Measurements from ENCODE around the gene ACAA2.
A peak's percentile ranks its signal among the peaks of the same experiment; 100 is the strongest.

Gene ACAA2

DNA sequence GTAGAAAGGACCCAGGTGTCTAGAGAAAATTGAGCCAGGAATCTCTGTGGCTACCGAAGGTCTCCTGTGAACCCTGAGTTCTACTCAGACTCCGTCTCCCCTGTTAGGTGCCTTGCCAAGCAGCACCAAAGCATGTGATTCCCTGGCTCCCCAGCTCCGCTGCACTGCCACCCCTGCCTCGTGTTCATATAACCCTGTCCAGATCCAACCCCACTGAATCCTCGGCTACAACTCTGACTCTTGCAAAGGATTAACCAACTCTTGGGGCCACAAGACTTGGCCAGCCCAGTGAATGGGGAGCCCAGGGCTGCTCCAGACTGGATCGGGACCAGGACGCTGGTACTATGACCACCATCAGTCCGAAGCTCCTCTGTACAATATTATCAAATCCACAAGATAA, 37.3 kb upstream of the ACAA2 start:
- no peak for TF ChIP-seq ZFX (IDR thresholded peaks at IDR 0.05; ENCODE audit: borderline replicate concordance)
- TF ChIP-seq, protein P1, sequence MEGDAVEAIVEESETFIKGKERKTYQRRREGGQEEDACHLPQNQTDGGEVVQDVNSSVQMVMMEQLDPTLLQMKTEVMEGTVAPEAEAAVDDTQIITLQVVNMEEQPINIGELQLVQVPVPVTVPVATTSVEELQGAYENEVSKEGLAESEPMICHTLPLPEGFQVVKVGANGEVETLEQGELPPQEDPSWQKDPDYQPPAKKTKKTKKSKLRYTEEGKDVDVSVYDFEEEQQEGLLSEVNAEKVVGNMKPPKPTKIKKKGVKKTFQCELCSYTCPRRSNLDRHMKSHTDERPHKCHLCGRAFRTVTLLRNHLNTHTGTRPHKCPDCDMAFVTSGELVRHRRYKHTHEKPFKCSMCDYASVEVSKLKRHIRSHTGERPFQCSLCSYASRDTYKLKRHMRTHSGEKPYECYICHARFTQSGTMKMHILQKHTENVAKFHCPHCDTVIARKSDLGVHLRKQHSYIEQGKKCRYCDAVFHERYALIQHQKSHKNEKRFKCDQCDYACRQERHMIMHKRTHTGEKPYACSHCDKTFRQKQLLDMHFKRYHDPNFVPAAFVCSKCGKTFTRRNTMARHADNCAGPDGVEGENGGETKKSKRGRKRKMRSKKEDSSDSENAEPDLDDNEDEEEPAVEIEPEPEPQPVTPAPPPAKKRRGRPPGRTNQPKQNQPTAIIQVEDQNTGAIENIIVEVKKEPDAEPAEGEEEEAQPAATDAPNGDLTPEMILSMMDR (IDR thresholded peaks at IDR 0.05), result no peak
- H3K27ac ChIP-seq, result no peak overlapping the region

DNA sequence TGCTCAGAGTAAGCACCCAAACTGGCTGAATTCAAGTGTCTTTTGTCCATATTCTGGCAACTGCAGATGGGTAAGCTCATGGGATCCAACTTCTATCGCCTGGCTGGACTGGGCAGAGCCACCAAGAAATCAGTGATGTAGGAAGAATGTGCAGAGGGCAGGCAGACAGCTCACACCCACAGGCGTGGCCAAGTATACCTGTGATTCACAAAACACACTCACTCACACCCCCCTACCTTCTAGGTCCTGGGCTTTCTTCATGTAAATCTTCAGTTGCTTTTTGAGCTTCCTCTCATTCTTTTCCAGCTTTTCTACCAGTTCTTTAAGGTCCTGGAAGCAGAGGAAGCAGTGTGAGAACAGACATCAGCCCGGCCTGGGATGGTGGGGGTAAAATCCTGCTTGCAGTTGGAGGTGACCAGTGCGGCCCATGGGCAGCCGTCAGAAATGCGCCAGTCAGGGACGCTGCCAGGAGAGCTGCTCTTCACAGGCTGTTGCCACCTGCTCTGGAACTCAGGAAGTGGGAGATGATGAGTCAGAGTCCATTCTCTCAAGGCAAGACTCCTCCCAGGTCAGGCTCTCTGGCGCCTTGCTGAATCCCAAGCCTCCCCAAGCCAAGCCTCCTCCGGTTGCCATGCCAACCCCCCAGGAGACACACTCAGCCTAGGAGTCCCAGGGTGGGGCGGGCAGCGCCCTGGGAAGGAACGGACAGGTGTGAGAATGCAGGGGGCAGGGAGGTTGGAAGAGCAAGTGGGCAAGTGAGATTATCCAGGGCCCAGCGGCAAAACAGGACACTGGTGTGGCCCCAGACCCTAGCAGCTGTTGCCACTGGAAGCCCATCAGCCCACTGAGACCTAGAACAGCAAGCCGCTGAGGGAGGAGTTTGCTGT, 36.2 kb upstream of the ACAA2 start:
- TF ChIP-seq ZFX (IDR thresholded peaks at IDR 0.05; ENCODE audit: borderline replicate concordance), result no peak
- TF ChIP-seq, protein P1 (IDR thresholded peaks at IDR 0.05), result no peak
- H3K27ac ChIP-seq, result peak overlapping the region; percentile 34; the same call in 1 of the 2 replicates

DNA sequence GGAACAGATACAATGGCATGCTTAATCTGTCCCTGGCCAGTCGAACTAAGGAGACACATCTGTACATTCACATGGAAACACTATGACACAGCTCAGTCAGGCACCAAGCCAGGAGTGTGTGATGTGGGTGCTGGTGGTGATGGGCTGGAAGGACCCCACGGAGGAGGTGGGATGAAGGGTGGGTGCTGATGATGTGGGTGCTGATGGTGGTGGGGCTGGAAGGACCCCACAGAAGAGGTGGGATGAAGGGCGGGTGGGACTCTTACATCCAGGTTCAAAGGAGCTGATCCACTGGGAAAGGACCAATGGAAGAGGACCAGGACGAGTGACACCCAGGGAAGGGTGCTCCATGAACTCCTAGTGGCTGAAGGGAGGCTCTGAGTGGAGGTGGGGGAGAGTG, 34.8 kb upstream of the ACAA2 start:
- no peak for TF ChIP-seq ZFX (IDR thresholded peaks at IDR 0.05; ENCODE audit: borderline replicate concordance)
- TF ChIP-seq, protein P1 (IDR thresholded peaks at IDR 0.05), result no peak
- H3K27ac ChIP-seq, result no peak overlapping the region

DNA sequence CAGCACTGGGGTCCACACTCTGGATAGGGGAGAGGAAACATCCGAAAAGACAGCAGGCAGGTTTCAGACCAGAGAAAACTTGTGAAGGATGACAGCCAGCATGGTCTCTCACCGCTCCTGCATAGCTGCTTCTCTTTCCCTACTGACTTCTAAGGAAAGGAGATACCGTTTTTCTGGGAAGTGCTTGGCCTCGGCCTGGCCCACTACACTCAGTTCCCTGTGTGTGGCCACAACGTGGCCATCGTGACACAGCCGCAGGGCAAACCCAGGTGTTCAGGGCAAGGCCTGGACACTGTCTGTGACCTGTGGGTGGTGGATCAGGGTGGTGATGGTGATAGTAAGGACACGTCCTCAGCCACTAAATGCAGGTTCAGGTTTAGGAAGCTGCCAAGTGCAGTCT, 34.2 kb upstream of the ACAA2 start:
- no peak overlapping the region for H3K27ac ChIP-seq
- no peak for TF ChIP-seq ZFX (IDR thresholded peaks at IDR 0.05; ENCODE audit: borderline replicate concordance)
- TF ChIP-seq, protein P1 (IDR thresholded peaks at IDR 0.05), result no peak

DNA sequence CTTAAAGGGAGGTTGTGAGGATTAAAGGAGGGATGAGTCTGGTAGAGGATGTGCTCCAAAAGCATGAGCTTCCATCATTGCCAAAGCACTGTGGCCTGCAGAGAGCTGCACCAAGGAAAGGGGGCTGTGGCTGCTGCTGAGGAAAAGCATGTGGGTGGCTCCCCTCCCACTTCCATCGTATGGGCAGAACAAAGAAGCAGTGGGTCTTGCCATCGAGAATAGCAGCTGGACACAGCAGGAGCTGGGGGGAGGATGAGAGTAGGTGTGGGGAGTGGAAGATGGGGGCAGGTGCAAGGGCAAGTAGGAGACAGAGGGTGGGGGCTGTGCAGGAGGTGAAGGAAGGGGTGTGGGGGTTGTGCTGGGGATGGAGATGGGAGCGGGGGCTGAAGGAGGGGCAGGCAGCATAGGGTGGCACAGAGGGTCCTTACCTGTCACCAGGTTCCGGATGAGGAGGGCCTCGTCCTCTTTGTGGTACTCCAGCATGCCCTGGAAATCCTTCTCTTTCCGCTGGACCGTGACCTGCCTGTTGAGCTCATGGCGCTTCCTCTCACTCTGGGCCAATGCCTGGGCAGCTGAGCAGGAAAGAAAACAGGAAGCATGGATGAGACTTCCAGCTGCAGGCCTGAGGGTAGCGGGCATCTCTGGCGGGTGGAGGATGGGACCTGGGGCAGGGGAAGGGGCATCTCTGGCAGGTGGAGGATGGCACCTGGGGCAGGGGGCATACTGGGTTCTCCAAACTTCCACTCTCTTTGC, 33.6 kb upstream of the ACAA2 start:
- TF ChIP-seq, protein P1 (IDR thresholded peaks at IDR 0.05), result no peak
- TF ChIP-seq ZFX (IDR thresholded peaks at IDR 0.05; ENCODE audit: borderline replicate concordance), result no peak
- no peak overlapping the region for H3K27ac ChIP-seq

DNA sequence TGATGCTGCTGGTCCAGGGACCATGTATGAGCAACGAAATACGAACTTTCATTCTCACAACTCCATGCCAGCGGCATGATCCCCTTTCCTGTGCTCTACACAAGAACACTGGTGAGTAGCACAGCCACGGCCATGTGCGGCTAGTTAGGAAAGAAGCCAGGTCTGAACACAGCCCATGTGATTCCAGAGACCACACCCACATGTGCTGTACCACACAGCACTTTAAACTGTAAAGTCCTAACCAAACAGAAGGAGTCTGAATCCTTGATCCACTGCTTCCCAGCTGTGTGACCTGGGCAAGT, 33.0 kb upstream of the ACAA2 start:
- no peak for TF ChIP-seq ZFX (IDR thresholded peaks at IDR 0.05; ENCODE audit: borderline replicate concordance)
- TF ChIP-seq, protein P1 (IDR thresholded peaks at IDR 0.05), result no peak
- no peak overlapping the region for H3K27ac ChIP-seq

Data from 22Rv1 (cell line).